ENCODE results near the gene SLC6A19.

Gene SLC6A19

GRCh38 chr5:1212271-1212670 lies 10.9 kb downstream of the SLC6A19 start:
- H3K27me3 ChIP-seq (ENCODE audit: insufficient read depth, poor library complexity, severe bottlenecking): no peaks in the 10 kb centered on the region
- TF ChIP-seq SPI1 (IDR thresholded peaks at IDR 0.05; ENCODE audit: borderline replicate concordance, low read depth) (no peak), REST (IDR thresholded peaks at IDR 0.05; ENCODE audit: insufficient replicate concordance, low read depth) (no peak), CTCF (IDR thresholded peaks at IDR 0.05; ENCODE audit: insufficient read depth, low read length) (no peak), GABPA (IDR thresholded peaks at IDR 0.05; ENCODE audit: low read depth) (no peak), POLR2AphosphoS5 (IDR thresholded peaks at IDR 0.05; ENCODE audit: low read depth) (no peak)
- H3K27ac ChIP-seq (replicated peaks): no peak overlapping the region
- DNase-seq (ENCODE audit: low read depth in 1 of 2, low spot score in 1 of 2): no peak
- no peak overlapping the region for H3K4me3 ChIP-seq (replicated peaks; ENCODE audit: insufficient read depth, low read length)

DNA sequence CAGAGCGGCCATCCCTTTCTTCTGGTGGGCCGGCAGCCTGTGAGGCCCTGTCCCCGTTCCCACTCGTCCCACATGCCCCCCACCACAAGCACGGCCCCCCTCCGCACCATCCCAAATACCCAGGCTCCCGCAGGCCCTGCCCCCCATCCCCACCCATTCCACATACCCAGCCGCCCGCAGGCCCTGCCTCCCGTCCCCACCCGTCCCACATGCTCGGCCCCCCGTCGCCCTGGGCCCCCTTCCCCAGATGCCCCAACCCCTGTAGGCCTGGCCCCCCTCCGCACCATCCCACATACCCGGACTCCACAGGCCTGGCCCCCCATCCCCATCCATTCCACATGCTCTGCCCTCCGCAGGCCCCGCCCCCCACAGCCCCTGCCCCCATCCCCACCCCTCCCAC lies 11.5 kb downstream of the SLC6A19 start:
- TF ChIP-seq SPI1 (IDR thresholded peaks at IDR 0.05; ENCODE audit: borderline replicate concordance, low read depth) (no peak), CTCF (IDR thresholded peaks at IDR 0.05; ENCODE audit: insufficient read depth, low read length) (no peak), POLR2AphosphoS5 (IDR thresholded peaks at IDR 0.05; ENCODE audit: low read depth) (no peak), REST (IDR thresholded peaks at IDR 0.05; ENCODE audit: insufficient replicate concordance, low read depth) (no peak), GABPA (IDR thresholded peaks at IDR 0.05; ENCODE audit: low read depth) (no peak)

GRCh38 chr5:1213508-1214162 lies 12.2 kb downstream of the SLC6A19 start:
- TF ChIP-seq REST (IDR thresholded peaks at IDR 0.05; ENCODE audit: insufficient replicate concordance, low read depth) (no peak), SPI1 (IDR thresholded peaks at IDR 0.05; ENCODE audit: borderline replicate concordance, low read depth) (no peak), POLR2AphosphoS5 (IDR thresholded peaks at IDR 0.05; ENCODE audit: low read depth) (no peak), CTCF (IDR thresholded peaks at IDR 0.05; ENCODE audit: insufficient read depth, low read length) (no peak), GABPA (IDR thresholded peaks at IDR 0.05; ENCODE audit: low read depth) (no peak)
- H3K4me3 ChIP-seq (replicated peaks; ENCODE audit: insufficient read depth, low read length): no peak overlapping the region
- H3K27me3 ChIP-seq (ENCODE audit: insufficient read depth, poor library complexity, severe bottlenecking): no peaks in the 10 kb centered on the region
- H3K27ac ChIP-seq (replicated peaks): no peak overlapping the region
- no peak for DNase-seq (ENCODE audit: low read depth in 1 of 2, low spot score in 1 of 2)

More for the DNA sequence above, 11.5 kb downstream of the SLC6A19 start:
- no peak for DNase-seq (ENCODE audit: low read depth in 1 of 2, low spot score in 1 of 2)
- Histone ChIP-seq H3K27ac (replicated peaks) (no peak overlapping the region), H3K4me3 (replicated peaks; ENCODE audit: insufficient read depth, low read length) (no peak overlapping the region), H3K27me3 (ENCODE audit: insufficient read depth, poor library complexity, severe bottlenecking) (no peaks in the 10 kb centered on the region)
